Neural cell (in vitro differentiated cells): ENCODE results near the gene GALNT12. TPM values are rescaled to one million over a fixed set of nuclear protein-coding genes. Genes with fewer than 3 reads are reported as not detected.

Experiments used
- H2AFZ ChIP-seq: fragments of 200-600, 300-800 bp; sonication (generic), shearing (Covaris generic); 2 replicates; pipeline ENCODE4 v1.6.0; 2014; ENCODE audit warnings: low read depth, mild to moderate bottlenecking, antibody characterized with exemption, low read length, moderate library complexity
- H3F3A ChIP-seq: fragments of 200-600 bp; shearing (Covaris generic); 2 replicates; pipeline ENCODE4 v1.6.1; 2016; ENCODE audit warnings: mild to moderate bottlenecking, moderate library complexity, mixed read lengths, antibody characterized with exemption, low read length; ENCODE audit not compliant: insufficient read depth, poor library complexity, severe bottlenecking
- H3K27ac ChIP-seq: fragments of 200-600, 300-800 bp; sonication (generic), shearing (Covaris generic); 2 replicates; pipeline ENCODE4 v1.5.1; 2014; ENCODE audit warnings: mild to moderate bottlenecking, low read length, moderate library complexity
- H3K27me3 ChIP-seq: fragments of 300-800, 200-600 bp; sonication (generic), shearing (Covaris generic); 2 replicates; pipeline ENCODE4 v1.6.0; 2014; ENCODE audit warnings: mild to moderate bottlenecking, low read depth, low read length, moderate library complexity; ENCODE audit not compliant: insufficient read depth
- H3K36me3 ChIP-seq: fragments of 300-800, 200-600 bp; sonication (generic), shearing (Covaris generic); 2 replicates; pipeline ENCODE4 v1.5.1; 2014; ENCODE audit warnings: mild to moderate bottlenecking, antibody characterized with exemption, low read length, moderate library complexity; ENCODE audit not compliant: insufficient read depth
- H3K4me2 ChIP-seq: fragments of 300-800, 200-600 bp; sonication (generic), shearing (Covaris generic); 2 replicates; pipeline ENCODE4 v1.6.0; 2014; ENCODE audit warnings: mild to moderate bottlenecking, low read length
- H3K4me3 ChIP-seq: fragments of 300-800, 200-600 bp; sonication (generic), shearing (Covaris generic); 2 replicates; pipeline ENCODE4 v1.5.1; 2014; ENCODE audit warnings: mild to moderate bottlenecking, low read length, moderate library complexity
- H3K79me2 ChIP-seq: fragments of 200-600 bp; shearing (Covaris generic); replicated peaks from 2 replicates; pipeline ENCODE4 v1.6.0; 2014; ENCODE audit warnings: mild to moderate bottlenecking, low read length, moderate library complexity; ENCODE audit not compliant: insufficient read depth
- H3K9ac ChIP-seq: fragments of 300-800, 200-600 bp; sonication (generic), shearing (Covaris generic); 2 replicates; pipeline ENCODE4 v1.6.1; 2016; ENCODE audit warnings: mild to moderate bottlenecking, low read length, mixed read lengths
- H3K9me2 ChIP-seq: fragments of 200-600 bp; shearing (Covaris generic); 2 replicates; pipeline ENCODE4 v1.6.1; 2016; ENCODE audit warnings: mild to moderate bottlenecking, low read length, mixed read lengths; ENCODE audit not compliant: insufficient read depth
- H3K9me3 ChIP-seq: fragments of 200-600, 300-800 bp; sonication (generic), shearing (Covaris generic); 2 replicates; pipeline ENCODE4 v1.6.1; 2016; ENCODE audit warnings: mild to moderate bottlenecking, mixed run types, low read length, moderate library complexity, mixed read lengths
- H4K20me1 ChIP-seq: fragments of 200-600 bp; shearing (Covaris generic); 2 replicates; pipeline ENCODE4 v1.6.1; 2016; ENCODE audit warnings: mild to moderate bottlenecking, mixed run types; ENCODE audit not compliant: insufficient read depth
- CTCF ChIP-seq: fragments of 450-650 bp; IDR thresholded peaks from 2 replicates; pipeline ENCODE4 v1.5.1; 2014; ENCODE audit warnings: antibody characterized with exemption, mild to moderate bottlenecking, moderate library complexity; ENCODE audit not compliant: poor library complexity, severe bottlenecking
- EP300 ChIP-seq: fragments of 450-650 bp; conservative IDR thresholded peaks from 2 replicates; pipeline ENCODE4 v1.6.1; 2014; ENCODE audit warnings: antibody characterized with exemption, mild to moderate bottlenecking, moderate library complexity; ENCODE audit not compliant: poor library complexity, severe bottlenecking
- EZH2 ChIP-seq: fragments of 200-600, 300-800 bp; shearing (Covaris generic), sonication (generic); IDR thresholded peaks from 2 replicates; pipeline ENCODE4 v1.6.1; 2014; ENCODE audit warnings: antibody characterized with exemption, low read length, borderline replicate concordance, mild to moderate bottlenecking; ENCODE audit not compliant: insufficient read depth, poor library complexity, severe bottlenecking
- MXI1 ChIP-seq: fragments of 450-650 bp; conservative IDR thresholded peaks from 2 replicates; pipeline ENCODE4 v1.6.1; 2014; ENCODE audit warnings: antibody characterized with exemption, mild to moderate bottlenecking; ENCODE audit not compliant: poor library complexity, severe bottlenecking
- POLR2AphosphoS5 ChIP-seq: IDR thresholded peaks from 2 replicates; pipeline ENCODE4 v1.6.1; 2012
- RAD21 ChIP-seq: fragments of 450-650 bp; conservative IDR thresholded peaks from 2 replicates; pipeline ENCODE4 v1.6.1; 2014; ENCODE audit warnings: antibody characterized with exemption, mild to moderate bottlenecking, moderate library complexity
- REST ChIP-seq: IDR thresholded peaks from 2 replicates; pipeline ENCODE4 v1.6.1; 2012; ENCODE audit warnings: borderline replicate concordance
- SMC3 ChIP-seq: fragments of 450-650 bp; conservative IDR thresholded peaks from 2 replicates; pipeline ENCODE4 v1.6.1; 2014; ENCODE audit warnings: antibody characterized with exemption, mild to moderate bottlenecking, moderate library complexity; ENCODE audit not compliant: poor library complexity
- TAF1 ChIP-seq: IDR thresholded peaks from 2 replicates; pipeline ENCODE4 v1.6.1; 2012; ENCODE audit warnings: low read depth
- polyA plus RNA-seq: library from polyadenylated mRNA; depleted of rRNA; stranded (reverse); fragments of >200 nt; gene quantifications from 2 replicates; pipeline ENCODE4 v1.2.3, GENCODE V29; 2014

GALNT12 gene
- polyA plus RNA-seq, 1 donor from 2014 or later: 8.4 TPM

GRCh38 chr9:98836206-98836605, 28.7 kb downstream of the GALNT12 start:
- Histone ChIP-seq H3K9me3 (no peaks in the 10 kb centered on the region), H2AFZ (no peak overlapping the region), H3K27me3 (no peaks in the 10 kb centered on the region), H3F3A (no peaks in the 10 kb centered on the region), H3K9me2 (no peaks in the 10 kb centered on the region), H3K79me2 (no peaks in the 10 kb centered on the region), H3K27ac (no peak overlapping the region), H3K36me3 (no peaks in the 10 kb centered on the region), H3K9ac (no peak overlapping the region), H3K4me2 (no peak overlapping the region), H3K4me3 (no peak overlapping the region), H4K20me1 (no peaks in the 10 kb centered on the region)
- TF ChIP-seq TAF1 (no peak), EP300 (no peak), SMC3 (no peak), CTCF (no peak), RAD21 (no peak), MXI1 (no peak), EZH2 (no peak), POLR2AphosphoS5 (no peak), REST (no peak)

- H3K9ac ChIP-seq: no peak overlapping the region
- no peak overlapping the region for H2AFZ ChIP-seq
- no peaks in the 10 kb centered on the region for H3K27me3 ChIP-seq
- no peaks in the 10 kb centered on the region for H4K20me1 ChIP-seq
- no peak overlapping the region for H3K4me3 ChIP-seq
- H3K27ac ChIP-seq: no peak overlapping the region
- TF ChIP-seq SMC3 (no peak), POLR2AphosphoS5 (no peak), REST (no peak), EZH2 (no peak), RAD21 (no peak), EP300 (no peak), MXI1 (no peak), CTCF (no peak), TAF1 (no peak)
- no peaks in the 10 kb centered on the region for H3F3A ChIP-seq
- no peaks in the 10 kb centered on the region for H3K36me3 ChIP-seq
- H3K9me3 ChIP-seq: no peaks in the 10 kb centered on the region
- no peak overlapping the region for H3K4me2 ChIP-seq
- H3K9me2 ChIP-seq: no peaks in the 10 kb centered on the region
- H3K79me2 ChIP-seq: no peaks in the 10 kb centered on the region
These were observed 30.0 kb downstream of the GALNT12 start for GRCh38 chr9:98837516-98837915.
